NCI-H82 treated with DMSO at 0.1 percent for 48 hours (cell line): Measurements from ENCODE around the gene CYSRT1.

Source experiments
- DNase-seq: peaks from one replicate; lab custom pipeline; 2025; ENCODE audit not compliant: unreplicated experiment; lab: John Stamatoyannopoulos, UW

Gene CYSRT1

DNA sequence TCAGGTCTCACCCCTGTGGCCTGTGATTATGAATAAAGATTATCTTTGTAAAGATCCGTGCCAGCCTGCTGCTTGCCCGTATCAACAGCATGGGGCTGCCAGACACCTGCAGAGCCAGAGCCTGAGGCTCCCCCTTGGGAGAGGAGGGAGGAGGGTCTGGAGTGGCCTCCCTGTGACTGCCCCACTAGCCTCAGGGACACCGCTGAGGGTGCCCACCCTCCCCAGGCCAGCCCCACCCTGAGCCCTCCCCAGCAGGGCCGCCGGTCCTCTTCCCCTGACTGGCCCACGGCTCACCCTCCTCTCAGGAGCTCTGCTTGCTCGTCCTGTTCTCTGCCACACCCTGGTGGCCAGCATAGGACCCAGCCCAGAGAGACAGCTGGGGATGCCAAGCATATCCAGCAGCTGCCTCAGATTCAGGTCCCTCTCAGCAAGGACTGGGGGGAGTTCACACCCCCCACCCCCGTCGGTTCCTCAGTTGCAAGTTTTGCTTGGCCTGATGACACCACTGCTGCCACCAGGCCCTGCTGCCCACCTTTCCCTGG is 34.6 kb upstream of the CYSRT1 start:
- DNase-seq = no peak

DNA sequence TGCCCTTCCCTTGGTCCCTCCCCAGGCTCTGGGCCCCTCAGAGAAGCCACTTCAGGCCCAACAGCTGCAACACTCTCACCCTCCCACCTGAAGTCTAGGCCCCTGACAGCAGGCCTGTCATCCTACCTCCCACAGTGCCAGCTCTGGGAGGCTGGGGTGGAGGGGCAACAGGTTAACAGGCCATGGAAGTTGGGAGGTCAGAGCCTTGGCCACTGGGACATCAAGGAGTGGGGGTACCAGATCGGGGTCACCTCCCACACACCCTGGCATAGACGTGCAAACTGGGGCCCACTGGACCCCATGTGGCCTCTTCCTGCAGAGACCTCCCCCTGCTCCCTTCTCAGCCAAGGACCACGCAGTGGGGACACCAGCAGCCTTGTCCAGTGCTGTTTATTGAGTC is 33.7 kb upstream of the CYSRT1 start:
- no peak for DNase-seq

DNA sequence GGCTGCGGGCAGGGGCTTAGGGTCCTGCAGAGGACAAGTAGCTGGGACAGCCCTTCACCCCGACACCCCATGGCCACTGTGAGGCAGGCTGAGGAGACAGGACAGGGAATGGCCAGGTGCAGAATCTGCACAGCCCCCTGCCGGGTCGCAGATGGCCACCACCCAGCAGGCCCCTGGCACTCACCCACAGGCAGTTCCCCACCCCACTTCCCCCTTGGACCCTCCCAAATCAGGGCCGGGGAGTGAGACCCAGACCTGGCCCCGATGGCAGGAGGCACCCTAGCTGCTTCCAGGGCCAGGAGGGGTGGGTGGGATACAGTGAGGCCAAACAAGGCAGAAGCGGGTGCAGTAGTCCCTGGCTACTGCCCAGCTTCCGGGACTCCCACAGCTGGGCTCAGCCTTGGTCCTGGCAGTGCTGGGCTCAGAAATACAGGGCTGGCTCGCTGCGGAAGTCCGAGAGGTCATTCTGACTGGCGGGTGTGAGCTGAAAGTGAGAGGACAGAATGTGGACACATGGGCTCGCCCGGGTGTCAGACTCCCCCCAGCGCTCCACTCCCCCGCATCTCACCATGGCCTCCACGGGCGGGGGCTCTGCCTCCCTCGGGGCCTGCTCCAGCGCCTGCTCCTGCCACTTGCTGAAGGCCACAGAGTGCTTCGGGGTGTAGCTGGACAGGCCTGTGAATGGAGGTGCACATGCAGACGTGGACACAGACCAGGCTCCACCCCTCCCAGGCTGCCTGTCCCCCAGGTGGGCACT is 33.1 kb upstream of the CYSRT1 start:
- no peak for DNase-seq

DNA sequence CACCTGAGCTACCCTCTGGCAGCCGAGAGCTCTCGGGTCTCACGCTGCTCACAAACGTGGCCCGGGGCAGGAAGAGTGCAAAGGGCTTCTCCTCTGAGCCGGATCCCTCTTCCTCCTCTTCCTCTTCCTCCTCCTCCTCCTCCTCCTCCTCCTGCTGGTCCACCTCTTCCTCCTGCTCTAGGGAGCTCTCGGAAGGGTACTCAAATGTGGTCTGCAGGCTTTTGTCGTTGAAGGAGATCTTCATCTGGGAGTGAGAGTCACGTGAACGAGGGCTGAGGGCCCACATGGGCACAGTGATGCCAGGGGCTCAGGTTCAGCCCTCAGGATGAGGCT is 32.6 kb upstream of the CYSRT1 start:
- no peak for DNase-seq

DNA sequence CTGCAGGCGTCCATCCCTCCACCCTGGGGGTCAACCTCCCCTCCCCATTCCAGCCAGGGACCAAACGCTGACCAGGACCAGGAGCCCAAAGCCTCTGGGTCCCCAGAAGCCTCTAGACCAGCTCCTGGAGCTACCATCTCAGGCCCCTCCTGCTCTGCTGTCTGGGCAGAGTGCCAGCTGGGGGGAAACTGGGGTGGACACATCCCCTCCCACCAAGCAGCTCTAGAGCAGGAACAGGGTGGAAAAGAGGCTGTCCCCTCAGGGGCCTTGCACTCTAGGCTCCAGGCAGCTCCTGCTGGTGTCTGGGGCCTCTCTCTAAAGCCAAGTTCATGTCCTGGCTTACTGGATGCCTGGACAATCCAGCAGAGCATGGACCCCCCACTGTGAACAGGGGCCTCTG is 32.1 kb upstream of the CYSRT1 start:
- no peak for DNase-seq

DNA sequence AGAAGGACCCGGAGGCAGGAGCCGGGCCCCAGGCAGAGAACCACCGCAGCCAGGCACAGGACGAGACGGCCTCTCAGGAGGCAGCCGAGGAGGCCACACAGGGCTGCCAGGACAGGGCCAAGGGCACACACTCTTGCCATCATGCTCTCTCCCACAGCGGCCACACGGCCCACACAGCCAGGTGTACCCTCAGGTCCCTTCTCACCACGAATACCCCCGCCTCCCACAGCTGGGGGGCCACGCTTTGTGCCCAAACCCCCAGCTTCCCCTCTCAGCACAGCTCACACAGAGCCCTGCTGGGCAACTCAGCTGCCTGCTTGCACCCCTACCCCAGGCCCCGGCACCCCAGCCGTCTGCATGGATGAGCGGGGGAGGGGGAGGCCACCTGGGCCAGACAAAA is 31.2 kb upstream of the CYSRT1 start:
- no peak for DNase-seq

DNA sequence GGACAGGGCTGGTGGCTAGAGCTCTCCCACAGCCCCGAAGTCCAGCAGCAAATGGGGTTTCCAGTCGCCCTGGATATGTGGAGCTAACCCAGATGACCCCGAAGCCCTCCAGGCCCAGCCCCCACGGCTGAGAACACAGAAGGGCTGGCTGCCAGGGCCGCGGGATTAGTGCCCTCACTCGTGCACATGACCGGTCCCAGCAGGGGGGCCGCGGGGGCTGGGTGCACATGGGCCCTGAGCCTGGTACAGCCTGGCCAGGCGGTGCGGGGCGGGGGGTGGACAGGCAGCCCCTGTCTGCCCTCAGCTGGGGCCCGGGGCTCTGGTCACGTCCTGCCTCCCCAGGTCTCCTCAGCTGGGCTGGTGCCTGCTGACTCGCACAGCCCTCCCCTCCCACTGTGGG is 30.6 kb upstream of the CYSRT1 start:
- no peak for DNase-seq

DNA sequence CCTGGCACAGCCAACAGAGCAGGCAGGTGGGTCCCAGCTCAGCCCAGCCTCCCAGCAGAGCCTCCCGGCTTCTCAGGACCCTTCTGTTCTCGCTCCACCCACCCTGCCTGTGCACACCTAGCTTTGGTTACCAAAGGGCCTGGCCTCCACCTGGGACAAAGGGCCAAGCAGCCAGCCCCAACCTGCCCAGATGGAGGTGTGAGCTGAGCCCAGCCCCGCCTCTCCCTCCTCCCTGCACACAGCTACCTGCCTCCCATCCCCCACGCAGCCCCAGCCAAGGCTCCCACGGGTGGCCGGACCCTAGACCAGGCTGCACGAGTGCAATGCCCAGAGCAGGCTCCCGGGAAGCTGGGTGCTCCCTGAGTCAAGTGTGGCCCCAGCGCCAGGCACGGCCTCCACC is 30.1 kb upstream of the CYSRT1 start:
- DNase-seq = no peak

DNA sequence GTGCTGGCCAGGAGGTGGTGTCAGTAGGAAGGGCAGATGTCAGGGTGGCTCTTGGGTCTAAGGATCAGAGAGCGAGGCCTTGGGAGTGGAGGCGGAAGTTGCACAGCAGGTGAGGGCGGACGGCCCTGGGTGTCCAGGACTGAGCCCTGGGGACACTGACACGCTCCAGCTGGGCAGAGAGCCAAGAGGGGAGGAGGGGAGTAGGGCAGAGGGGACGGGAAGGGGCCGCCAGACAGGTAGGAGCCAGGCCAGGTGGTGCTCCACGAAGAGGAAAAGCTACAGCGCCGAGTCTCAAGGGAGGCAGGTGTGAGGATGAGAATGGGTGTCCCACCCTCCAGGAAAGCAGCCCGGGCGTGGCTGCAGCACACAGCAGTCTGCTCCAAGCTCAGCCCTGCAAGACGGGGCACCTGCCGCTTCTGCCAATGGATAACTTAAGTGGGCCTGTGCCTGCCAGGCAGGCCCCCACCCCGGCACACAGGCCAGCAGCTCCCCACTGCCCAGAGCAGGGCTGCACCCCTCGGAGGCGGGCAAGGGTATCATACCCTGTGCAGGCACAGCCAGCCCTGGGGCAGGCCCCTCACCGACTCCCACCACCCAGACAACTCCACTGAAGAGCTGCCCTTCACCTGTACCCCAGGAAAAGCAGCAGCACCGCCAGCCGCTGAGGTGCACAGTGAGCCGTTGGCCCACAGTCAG is 29.3 kb upstream of the CYSRT1 start:
- DNase-seq = no peak

DNA sequence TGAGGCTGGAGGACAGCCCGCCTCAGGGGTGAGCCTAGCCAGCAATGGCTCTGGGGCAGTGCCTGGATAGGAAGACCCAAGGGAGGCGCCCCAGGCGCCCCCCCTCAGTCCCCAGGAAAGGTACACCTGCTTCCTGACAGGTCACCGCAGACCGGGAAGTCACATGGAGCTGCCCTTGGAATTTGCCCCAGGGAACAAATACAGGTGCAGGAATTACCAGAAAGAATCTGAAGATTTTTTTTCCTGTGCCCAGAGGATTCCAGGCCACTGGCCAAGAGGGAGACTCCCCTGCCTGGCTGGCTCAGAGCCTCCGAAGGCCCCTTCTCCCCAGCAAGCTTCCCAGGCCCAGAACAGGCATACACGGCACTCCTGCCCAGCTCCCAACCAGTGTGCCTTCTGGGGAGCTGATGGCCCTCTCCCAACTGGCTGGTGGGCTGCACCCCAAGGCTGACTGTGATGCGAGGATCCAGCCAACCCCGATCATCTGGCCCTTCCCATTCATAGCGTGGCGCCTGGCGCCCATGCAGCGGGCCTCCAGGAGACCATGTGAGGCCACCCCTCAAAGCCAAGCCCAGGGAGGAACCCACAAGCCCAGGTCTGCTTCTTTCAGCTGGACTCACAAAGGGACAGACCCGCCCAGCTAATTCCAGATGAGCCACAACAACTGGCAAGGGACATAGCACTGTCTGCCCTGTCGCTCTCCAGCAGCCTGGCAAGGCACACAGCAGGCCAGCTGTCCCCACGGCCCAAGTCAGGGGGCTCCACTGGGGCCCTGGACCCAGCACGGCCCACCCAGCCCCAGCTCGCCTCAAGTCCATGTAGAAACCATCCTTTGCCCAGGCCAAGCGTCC is 26.7 kb upstream of the CYSRT1 start:
- DNase-seq = no peak

DNA sequence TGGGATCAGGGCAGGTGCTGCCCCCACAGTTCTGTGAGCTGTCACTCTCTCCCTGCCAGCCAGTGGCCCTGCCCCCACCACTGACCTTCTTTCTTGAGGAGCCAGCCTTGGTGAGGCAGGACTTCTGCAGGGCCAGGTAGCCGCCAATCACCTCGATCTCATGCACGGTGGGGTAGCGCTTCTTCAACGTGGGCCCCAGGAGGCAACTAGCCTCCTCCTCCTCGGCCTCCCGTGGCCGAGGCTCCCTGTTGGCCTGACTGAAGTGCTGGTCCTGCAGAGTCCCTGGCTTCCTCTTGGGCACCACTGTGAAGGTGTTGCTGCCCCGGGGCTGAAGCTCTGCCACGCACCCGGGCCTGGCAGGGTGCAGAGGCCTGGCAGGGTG is 26.1 kb upstream of the CYSRT1 start:
- DNase-seq = no peak

DNA sequence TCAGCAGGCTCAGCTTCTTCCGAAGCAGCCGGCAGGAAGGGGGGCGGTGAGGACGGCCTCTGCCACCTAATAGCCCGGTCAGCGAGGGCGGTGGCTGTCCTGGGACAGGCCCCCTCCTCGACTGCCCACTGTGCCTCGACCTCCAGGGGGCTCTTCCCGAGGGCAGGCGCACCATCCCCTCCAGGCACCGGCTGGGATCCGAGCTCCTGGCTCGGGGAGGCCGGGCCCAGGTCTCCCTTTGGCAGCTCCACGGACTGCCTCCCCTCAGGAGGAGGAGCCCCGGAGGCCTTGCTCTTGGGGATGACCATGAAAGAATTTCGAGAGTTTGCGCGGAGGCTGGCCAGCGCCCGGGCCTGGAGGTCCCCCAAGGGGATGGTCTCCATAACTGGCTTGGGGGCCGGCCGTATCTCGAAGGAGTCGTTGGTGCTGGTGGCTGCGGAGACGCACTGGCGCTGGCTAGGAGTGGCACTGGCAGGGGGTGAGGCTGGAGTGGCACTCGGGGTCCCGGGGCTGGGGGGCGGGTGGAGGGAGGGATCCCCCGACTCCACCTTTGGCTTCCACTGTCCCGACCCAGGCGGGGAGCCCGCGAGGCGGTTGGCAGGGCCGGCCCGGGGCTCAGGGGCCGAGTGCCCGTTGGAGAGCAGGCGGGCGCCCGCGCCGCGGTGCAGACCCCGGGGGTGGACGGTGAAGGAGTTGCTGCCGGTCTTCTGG is 25.4 kb upstream of the CYSRT1 start:
- DNase-seq = no peak

DNA sequence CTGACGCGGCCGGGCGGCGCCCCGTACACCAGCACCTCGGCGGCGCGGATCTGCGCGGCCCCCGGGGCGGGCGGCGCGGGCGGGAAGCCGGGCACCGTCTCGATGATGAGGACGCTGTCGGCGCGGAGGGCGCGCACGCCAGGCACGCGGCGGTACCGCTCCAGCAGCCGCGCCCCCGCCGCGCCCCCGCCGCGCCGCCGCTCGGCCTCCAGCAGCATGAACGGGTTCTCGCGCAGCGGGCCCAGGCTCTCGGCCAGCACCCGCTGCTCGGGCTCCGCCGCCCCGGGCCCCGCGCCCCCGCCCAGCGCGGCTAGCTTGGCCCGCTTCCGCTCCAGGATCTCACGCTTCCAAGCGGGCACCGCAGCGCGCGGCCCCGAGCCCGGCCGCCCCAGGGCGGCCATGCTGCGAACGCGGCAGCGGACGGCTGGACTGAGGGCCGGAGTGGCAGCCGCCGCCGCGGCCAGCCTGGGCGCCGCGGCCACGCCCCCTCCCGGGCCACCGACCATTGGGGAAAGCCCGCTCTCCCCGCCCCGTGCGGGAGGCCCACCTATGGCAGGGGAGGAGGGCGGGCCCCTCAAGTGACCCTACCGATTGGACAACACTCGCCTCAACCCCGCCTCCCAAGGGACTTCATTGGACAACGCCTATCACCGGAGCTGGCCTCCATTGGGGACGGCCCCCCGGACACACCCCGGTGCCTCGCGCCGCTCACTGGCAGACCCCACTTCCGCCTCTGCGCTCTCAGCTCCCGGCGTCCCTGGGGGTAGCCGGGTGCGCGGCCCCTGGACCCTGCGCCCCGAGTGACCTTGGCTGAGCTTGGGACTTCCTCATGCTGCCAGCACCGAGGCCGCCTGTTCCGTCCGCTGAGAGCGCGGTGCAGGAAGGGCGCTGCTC is 24.4 kb upstream of the CYSRT1 start, which contains the start of gene TPRN:
Gene TPRN, minus strand, starts transcription at position 431 of the 894 bp plus-strand sequence. Its CDS starts 30 bp downstream, at position 401.
- peak; percentile 96 for DNase-seq

DNA sequence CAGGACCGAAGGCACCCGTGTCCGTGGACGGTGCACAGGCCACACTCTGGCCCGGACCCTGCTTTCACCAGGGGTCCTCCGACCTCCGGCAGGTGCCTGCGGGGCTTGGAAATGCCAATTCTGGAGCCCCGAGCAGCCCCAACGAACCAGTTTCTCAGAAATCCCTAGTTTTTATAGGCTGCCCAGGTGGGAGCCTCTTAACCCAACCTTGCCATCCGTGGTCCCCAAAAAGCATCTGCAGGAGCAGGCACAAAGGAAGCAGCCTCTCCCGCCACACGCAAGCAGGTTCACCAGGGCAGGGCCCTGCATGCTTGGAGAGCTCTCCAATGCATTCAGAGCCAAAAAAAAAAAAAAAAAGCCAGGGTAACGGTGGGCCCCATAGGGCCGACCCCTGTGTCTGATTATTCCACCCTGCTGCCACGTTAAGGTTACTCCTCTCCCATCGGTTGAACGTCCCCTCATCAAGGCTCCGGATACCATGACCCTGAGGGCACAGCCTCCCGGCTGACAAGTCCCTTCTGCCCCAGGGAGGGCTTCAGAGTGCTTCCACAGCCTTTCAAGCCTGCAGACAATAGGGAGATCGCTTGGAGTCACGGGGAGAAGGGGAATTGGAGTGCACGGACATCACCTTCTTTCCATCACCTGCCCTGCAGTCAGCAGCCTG is 23.6 kb upstream of the CYSRT1 start:
- DNase-seq = no peak

DNA sequence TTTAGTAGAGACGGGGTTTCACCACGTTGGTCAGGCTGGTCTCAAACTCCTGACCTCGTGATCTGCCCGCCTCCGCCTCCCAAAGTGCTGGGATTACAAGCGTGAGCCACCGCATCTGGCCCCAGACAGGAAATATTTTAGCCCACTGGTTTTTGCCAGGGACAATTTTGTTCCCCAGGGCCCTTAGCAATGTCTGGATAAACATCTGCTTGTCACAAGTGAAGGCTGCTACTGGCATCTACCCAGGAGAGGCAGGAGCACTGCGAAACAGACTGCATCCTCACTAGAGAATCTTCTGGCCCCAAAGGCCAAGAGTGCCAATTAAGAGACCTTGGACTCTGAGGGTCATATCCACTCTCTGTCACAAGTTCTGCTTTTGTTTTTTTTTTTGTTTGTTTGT is 22.0 kb upstream of the CYSRT1 start:
- DNase-seq = no peak

DNA sequence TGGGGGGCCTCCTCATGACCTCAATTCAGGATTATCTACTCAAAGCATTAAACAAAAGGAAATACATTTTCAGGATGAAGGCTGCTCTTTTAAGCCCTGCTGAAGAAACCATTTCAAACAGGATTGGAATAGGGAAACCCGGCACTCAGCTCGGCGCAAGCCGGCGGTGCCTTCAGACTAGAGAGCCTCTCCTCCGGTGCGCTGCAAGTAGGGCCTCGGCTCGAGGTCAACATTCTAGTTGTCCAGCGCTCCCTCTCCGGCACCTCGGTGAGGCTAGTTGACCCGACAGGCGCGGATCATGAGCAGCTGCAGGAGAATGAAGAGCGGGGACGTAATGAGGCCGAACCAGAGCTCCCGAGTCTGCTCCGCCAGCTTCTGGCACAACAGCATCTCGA is 20.2 kb upstream of the CYSRT1 start:
- DNase-seq = no peak

DNA sequence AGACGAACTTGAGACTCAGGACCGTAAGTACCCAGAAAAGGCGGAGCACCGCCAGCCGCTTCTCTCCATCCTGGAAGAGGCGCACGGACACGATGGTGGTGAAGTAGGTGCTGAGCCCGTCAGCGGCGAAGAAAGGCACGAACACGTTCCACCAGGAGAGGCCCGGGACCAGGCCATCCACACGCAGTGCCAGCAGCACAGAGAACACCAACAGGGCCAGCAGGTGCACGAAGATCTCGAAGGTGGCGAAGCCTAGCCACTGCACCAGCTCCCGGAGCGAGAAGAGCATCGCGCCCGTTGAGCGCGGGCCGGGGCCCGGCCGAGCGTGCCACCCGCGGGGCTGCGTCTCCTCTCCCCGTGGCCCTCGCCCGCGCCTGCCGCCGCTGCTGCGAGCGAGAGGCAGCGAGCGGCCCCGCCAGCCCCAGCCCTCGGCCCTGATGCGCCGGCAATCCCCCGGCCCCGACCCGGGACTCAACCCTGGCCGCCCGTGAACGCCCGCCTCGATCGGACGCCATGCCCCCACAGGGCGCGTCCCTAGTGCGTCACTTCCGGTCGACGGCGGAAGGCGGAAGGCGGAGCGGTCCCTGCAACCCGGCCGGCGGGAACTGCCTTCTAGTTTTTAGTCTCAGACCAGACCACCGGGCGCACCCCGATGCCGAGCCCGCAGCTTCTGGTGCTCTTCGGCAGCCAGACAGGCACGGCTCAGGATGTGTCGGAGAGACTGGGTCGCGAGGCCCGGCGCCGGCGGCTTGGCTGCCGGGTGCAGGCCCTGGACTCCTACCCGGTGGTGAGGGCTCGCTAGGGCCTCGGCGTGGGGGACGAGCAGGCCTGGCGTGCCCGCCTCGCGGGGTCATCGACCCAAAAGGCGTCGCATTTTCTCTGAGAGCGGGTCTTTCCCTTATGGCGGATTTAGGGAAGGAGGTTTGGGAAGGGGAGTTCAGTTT is 19.6 kb upstream of the CYSRT1 start, which contains the start of the genes NDOR1 and TMEM203:
Gene NDOR1, plus strand, starts transcription at position 575 of the 944 bp plus-strand sequence. Its CDS starts 78 bp downstream, at position 653.
Gene TMEM203, minus strand, starts transcription at position 523 of the 944 bp plus-strand sequence. Its CDS starts 234 bp downstream, at position 289.
- DNase-seq = peak; percentile 25

DNA sequence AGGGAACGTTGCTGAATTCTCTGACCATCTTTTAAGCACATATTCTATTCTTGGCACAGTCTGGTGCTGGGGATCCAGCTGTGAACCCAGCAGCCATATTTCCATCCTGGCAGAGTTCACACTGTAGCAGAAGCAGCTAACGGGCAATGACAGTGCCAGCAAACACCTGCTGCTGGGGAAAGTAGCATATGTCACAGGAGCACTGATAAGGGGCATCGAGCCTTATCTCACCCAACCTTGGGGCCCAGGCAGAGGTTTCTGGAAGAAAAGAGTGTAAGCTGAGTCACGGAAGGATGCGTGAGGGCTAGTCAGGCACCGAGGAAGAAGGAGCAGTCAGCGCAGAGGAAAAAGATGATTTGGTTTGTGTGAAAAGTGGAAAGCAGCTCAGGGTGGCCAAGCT is 18.4 kb upstream of the CYSRT1 start:
- DNase-seq = no peak
